IPS-11a (cell line): ENCODE measurements around the gene MCTP2.

Experiments used
- H3K4me3 ChIP-seq: one replicate; pipeline ENCODE4 v1.5.1; 2013; ENCODE audit warnings: low read depth, low read length, control low read depth

Gene MCTP2

DNA sequence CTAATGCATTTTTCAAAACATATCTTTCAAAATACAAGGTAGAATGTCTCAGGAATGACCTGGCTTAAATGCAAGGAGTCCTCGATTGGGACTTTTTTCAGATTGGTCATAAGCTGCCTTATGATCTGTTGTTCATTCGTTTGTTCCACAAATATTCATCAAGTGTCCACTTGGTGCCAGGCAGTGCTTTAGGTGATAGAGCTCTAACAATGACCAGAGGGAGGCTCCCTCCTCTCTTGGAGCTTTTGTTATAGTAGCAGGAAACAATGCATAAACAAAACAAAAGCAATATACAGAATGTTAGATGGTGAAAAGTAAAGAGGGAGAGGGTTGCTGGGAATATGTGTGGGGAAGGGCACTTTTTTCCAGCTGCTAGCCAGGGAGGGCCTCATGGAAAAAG lies 156.1 kb downstream of the MCTP2 start:
- no peak overlapping the region for H3K4me3 ChIP-seq

DNA sequence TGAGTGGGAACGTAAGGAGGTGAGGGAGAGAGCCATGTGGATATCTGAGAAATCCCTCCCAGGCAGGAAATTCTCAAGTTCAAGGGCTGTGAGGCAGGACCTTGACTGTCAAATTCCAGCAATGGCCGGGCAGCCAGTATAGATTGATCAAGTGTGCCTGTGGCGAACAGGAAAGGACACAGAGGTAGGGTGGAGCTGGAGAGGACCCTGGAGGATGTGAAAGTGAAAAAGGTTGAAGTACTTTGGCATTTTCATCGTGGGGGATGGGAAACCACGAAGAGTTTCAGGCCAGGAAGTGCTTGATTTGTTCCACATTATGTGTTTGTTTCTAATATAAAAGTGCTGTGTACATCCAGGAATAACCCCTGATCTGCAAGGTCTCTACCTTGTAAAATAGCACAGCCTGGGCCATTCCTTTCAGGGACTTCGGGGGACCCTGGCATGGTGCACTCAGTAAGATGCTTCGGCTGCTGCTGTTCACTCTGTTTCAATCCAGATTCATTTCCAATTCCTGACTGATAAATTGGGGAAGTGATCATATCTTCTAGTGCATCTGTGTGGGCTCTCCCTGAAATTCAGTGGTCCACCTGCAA lies 156.6 kb downstream of the MCTP2 start:
- no peak overlapping the region for H3K4me3 ChIP-seq

DNA sequence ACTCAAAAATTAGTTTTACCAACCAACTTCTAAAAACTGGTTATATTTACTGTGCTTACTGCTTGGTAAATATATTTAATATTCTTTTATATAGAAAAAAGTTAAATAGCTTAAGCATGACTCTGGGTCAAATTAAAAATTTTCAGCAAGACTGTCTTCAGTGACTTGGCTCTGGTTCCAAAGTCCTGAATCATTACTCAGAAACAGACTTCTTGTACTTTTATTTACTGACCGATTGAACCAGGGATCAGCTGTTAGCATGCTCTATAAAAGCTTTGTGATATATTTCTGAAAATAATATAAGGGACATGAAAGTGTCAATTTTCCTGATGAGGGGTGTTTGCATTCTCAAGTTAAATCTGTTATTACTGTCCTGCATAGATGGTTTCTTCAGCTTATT lies 164.3 kb downstream of the MCTP2 start:
- H3K4me3 ChIP-seq = no peak overlapping the region

DNA sequence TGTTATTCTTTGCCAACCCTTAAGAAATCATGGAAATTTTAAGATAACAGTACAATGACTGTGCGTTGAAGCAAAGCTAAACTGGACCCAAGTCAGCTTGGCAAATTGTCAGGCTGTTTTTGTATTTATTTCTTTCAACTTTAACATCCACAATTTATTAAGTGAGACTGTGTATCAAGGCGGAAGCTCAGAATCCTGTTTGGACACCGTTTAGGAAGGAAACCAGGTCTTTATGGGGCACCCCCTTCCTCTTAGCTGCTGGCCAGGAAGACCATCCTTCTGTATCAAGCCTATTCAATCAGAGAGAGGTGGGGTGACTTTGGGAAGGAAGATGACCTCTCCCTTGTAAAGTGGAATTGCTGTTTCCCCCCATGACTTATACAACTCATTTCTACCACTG lies 166.0 kb downstream of the MCTP2 start:
- H3K4me3 ChIP-seq = no peak overlapping the region

DNA sequence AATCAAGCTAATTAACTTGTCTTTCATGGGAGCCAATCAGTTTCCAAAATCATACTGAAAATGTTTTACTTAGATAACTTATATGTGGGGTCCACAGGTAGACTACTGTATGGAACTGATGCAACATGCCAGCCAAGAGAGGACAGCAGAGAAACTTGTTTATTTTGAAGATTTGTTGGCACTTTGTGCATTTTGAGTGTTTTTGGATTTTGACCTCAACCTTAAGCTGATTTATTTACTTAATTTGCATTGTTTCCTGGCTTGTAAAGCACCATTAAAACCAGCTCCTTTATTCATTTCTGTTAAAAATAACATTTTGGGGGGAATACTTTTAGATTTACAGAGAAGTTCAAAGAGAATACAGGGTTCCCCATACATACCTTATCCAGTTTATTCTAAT lies 166.6 kb downstream of the MCTP2 start:
- H3K4me3 ChIP-seq = no peak overlapping the region

GRCh38 chr15:94400526-94401298 lies 169.4 kb downstream of the MCTP2 start:
- no peak overlapping the region for H3K4me3 ChIP-seq

GRCh38 chr15:94403331-94403730 lies 172.0 kb downstream of the MCTP2 start:
- no peak overlapping the region for H3K4me3 ChIP-seq

- H3K4me3 ChIP-seq = no peak overlapping the region
Measured at GRCh38 chr15:94404733-94405283, 173.4 kb downstream of the MCTP2 start.

GRCh38 chr15:94411285-94411684 lies 179.9 kb downstream of the MCTP2 start:
- H3K4me3 ChIP-seq = no peak overlapping the region

DNA sequence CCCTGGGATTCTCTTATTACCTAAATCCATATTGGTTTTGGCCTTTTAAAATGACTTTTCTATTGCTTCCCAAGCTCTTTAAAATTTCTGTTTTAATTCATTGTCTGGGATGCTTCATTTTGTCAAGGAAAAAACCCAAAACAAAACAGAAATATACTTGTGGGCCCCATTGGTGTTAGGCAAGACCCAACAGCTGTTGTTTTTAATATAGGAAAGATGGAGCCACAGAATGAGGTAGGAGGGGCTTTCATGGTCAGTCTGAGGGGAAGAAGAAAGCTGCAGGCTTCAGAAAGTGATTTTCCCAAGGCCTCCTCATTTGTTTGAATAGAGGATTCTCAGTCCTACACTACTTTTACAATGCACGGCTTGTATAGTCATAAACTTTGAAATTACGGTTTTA lies 180.5 kb downstream of the MCTP2 start:
- no peak overlapping the region for H3K4me3 ChIP-seq

DNA sequence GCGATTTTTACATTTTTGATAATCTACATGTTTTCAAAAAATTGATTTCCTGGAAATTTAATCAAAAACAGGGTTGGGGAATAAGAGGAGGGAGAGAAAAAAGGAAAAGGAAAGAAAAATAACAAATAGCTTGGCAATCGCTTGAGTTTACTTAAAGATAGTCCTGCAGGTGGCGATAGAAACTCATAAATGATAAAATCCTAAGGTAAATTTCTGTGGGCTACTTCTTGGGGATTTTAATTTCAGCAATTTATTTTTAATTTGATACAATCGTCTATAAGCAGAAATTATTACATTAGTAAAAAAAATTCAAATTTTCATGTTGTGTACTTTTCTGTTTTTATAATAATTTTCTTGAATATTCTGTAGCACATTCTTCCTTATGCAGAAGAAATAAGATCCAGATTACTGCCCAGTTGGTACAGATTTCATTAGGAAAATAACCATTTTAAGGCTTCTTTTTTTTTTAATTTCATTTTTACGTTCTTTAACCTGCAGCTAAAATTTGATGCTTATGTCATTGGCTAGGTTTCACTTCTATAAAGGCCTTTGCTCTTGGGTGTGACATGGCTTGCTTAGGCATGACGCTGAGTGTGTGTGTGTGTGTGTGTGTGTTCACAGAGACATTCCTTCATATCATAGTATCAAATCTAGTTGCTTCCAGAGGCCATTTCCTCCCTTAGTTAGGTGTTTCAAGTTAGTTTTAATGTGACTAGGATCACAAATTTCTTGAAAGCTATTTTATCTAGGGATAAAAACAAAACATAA lies 181.8 kb downstream of the MCTP2 start:
- no peak overlapping the region for H3K4me3 ChIP-seq

DNA sequence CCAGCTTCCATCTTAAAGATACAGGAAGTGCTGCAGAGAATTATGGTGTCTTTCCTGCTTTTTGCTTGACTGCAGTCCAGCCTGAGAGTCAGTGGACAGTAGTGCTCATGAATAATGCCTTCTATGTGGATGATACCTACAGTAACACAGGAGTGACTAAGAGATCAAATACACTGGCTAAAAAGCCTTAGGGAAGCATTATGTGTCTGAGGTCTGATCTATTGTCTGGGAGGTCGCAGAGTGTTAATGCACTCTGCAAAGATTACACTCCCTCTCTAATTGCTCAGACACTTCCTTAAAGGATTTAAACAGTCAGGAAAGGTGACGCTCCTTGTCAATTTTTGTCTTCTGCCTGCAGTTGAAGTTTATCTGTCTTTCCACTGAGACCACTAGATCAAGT lies 183.6 kb downstream of the MCTP2 start:
- H3K4me3 ChIP-seq = no peak overlapping the region

GRCh38 chr15:94416267-94416666 lies 184.9 kb downstream of the MCTP2 start:
- no peak overlapping the region for H3K4me3 ChIP-seq

GRCh38 chr15:94416820-94417219 lies 185.5 kb downstream of the MCTP2 start:
- H3K4me3 ChIP-seq = no peak overlapping the region

- no peak overlapping the region for H3K4me3 ChIP-seq
Measured at GRCh38 chr15:94417501-94418293, 186.3 kb downstream of the MCTP2 start.

- H3K4me3 ChIP-seq = no peak overlapping the region
Measured at GRCh38 chr15:94421706-94422105, 190.3 kb downstream of the MCTP2 start.

- no peak overlapping the region for H3K4me3 ChIP-seq
Measured at GRCh38 chr15:94432279-94432678, 200.9 kb downstream of the MCTP2 start.

GRCh38 chr15:94439158-94439557 lies 207.8 kb downstream of the MCTP2 start:
- H3K4me3 ChIP-seq = no peak overlapping the region

GRCh38 chr15:94441760-94442159 lies 210.4 kb downstream of the MCTP2 start:
- no peak overlapping the region for H3K4me3 ChIP-seq

- no peak overlapping the region for H3K4me3 ChIP-seq
Measured at GRCh38 chr15:94442480-94442879, 211.1 kb downstream of the MCTP2 start.

- no peak overlapping the region for H3K4me3 ChIP-seq
Measured at GRCh38 chr15:94443186-94443585, 211.8 kb downstream of the MCTP2 start.
